Fibroblast of mammary gland (primary cell): ENCODE results near the gene RGS6.

Experiments
- DNase-seq: peaks from one replicate; pipeline ENCODE4 v3.0.0-alpha.2; 2010; ENCODE audit warnings: low read depth
- H3K4me3 ChIP-seq: 2 replicates; pipeline ENCODE4 v1.5.1; 2011; ENCODE audit warnings: low read depth, mild to moderate bottlenecking, low read length, moderate library complexity; ENCODE audit not compliant: control insufficient read depth
- CTCF ChIP-seq: conservative IDR thresholded peaks from 2 replicates; pipeline ENCODE4 v1.5.1; 2011; ENCODE audit warnings: low read depth, low read length, inconsistent platforms; ENCODE audit not compliant: control insufficient read depth, insufficient read depth

The RGS6 gene

GRCh38 chr14:72164420-72165228, 232.4 kb downstream of the RGS6 start:
- H3K4me3 ChIP-seq = no peak overlapping the region
- no peak for TF ChIP-seq CTCF
- no peak for DNase-seq

GRCh38 chr14:72165229-72165698, 233.0 kb downstream of the RGS6 start:
- no peak for TF ChIP-seq CTCF

GRCh38 chr14:72169521-72169920, 237.3 kb downstream of the RGS6 start:
- no peak for DNase-seq
- TF ChIP-seq CTCF = no peak
- H3K4me3 ChIP-seq = no peak overlapping the region

More at GRCh38 chr14:72165229-72165698, 233.0 kb downstream of the RGS6 start:
- DNase-seq = no peak
- no peak overlapping the region for H3K4me3 ChIP-seq

GRCh38 chr14:72172049-72172448, 239.8 kb downstream of the RGS6 start:
- no peak for DNase-seq
- no peak overlapping the region for H3K4me3 ChIP-seq
- TF ChIP-seq CTCF = no peak

- no peak overlapping the region for H3K4me3 ChIP-seq
- TF ChIP-seq CTCF = no peak
- no peak for DNase-seq
These were observed 240.4 kb downstream of the RGS6 start for GRCh38 chr14:72172597-72172996.

GRCh38 chr14:72173038-72173720, 240.9 kb downstream of the RGS6 start:
- no peak for TF ChIP-seq CTCF
- H3K4me3 ChIP-seq = no peak overlapping the region
- DNase-seq = no peak
